Activated T-helper 2 cell treated with anti-CD3 and anti-CD28 coated beads, Interferon-gamma antibody, Interleukin-2, Interleukin-4, amounts not matched to agents 10 μg/mL and 5 μg/mL and 100 μg/mL, durations not matched to agents 14 hours and 24 hours and 36 hours (primary cell): ENCODE measurements around the gene FBH1. TPM values are rescaled to one million over a fixed set of nuclear protein-coding genes. Genes with fewer than 3 reads are reported as not detected.
A peak's percentile ranks its signal among the peaks of the same experiment; 100 is the strongest.

Experiments
- DNase-seq: peaks from one replicate; pipeline ENCODE4 v3.0.0; 2021; ENCODE audit warnings: low spot score
- H3K27ac Mint-ChIP-seq: one replicate; pipeline ENCODE4 v1.8.0; 2021; ENCODE audit warnings: mixed read lengths
- H3K27me3 Mint-ChIP-seq: one replicate; pipeline ENCODE4 v1.8.0; 2021; ENCODE audit warnings: low read depth, mixed read lengths
- H3K36me3 Mint-ChIP-seq: one replicate; pipeline ENCODE4 v1.8.0; 2021; ENCODE audit warnings: low read depth, mixed read lengths
- H3K4me1 Mint-ChIP-seq: one replicate; pipeline ENCODE4 v1.8.0; 2021; ENCODE audit warnings: low read depth, mixed read lengths
- H3K4me3 Mint-ChIP-seq: one replicate; pipeline ENCODE4 v1.8.0; 2021; ENCODE audit warnings: low read depth, mild to moderate bottlenecking, moderate library complexity, mixed read lengths
- H3K9me3 Mint-ChIP-seq: one replicate; pipeline ENCODE4 v1.8.0; 2021; ENCODE audit warnings: mixed read lengths
- intact Hi-C: fragments of 100-400 bp; cut with micrococcal nuclease; formaldehyde crosslinking; loops from one replicate; pipeline ENCODE4 v1.15.1; 2023
- total RNA-seq: library from RNA; stranded (reverse); gene quantifications from 2 replicates; pipeline ENCODE4 v1.2.3, GENCODE V29; 2022

Gene FBH1
- total RNA-seq, 1 donor from 2014 or later: 57.2 TPM

- H3K27me3 Mint-ChIP-seq: no peaks in the 10 kb centered on the region
- H3K27ac Mint-ChIP-seq: no peak overlapping the region
- intact Hi-C loops: no loop called here
- no peak overlapping the region for H3K4me3 Mint-ChIP-seq
- no peak for DNase-seq
- H3K9me3 Mint-ChIP-seq: no peaks in the 10 kb centered on the region
- H3K36me3 Mint-ChIP-seq: peaks cover 6% of the 10 kb centered on the region
- peaks cover 7% of the 10 kb centered on the region for H3K4me1 Mint-ChIP-seq
Observed at GRCh38 chr10:5948208-5948585, 58.2 kb downstream of the FBH1 start.

- H3K4me1 Mint-ChIP-seq: peaks cover 7% of the 10 kb centered on the region
- peak overlapping the region; percentile 34 for H3K27ac Mint-ChIP-seq
- no peaks in the 10 kb centered on the region for H3K27me3 Mint-ChIP-seq
- no peaks in the 10 kb centered on the region for H3K9me3 Mint-ChIP-seq
- H3K4me3 Mint-ChIP-seq: no peak overlapping the region
- DNase-seq: no peak
- peaks cover 9% of the 10 kb centered on the region for H3K36me3 Mint-ChIP-seq
- intact Hi-C loops: no loop called here
Observed at GRCh38 chr10:5949009-5949759, 59.1 kb downstream of the FBH1 start.

DNA sequence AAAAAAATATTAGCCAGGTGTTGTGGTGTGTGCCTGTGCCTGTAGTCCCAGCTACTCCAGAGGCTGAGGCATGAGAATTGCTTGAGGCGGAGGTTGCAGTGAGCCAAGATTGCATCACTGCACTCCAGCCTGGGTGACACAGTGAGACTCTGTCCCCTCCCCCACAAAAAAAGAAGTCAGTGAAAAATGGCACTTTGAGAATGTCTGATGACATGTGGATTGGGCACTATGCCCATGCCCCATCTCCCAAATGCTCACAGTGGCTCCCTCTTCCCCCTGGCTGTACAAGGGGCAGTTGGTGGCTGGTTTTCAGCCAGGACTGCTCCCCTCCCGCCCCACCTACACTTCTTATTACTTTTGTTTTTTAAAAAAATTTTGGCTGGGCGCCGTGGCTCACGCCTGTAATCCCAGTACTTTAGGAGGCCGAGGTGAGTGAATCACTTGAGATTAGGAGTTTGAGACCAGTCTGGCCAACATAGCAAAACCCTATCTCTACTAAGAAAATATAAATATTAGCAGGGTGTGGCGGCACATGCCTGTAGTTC is 61.2 kb downstream of the FBH1 start:
- no peak overlapping the region for H3K4me3 Mint-ChIP-seq
- H3K4me1 Mint-ChIP-seq: no peaks in the 10 kb centered on the region
- peaks cover 15% of the 10 kb centered on the region for H3K36me3 Mint-ChIP-seq

GRCh38 chr10:5951721-5952407 is 61.8 kb downstream of the FBH1 start:
- Mint-ChIP-seq H3K9me3 (no peaks in the 10 kb centered on the region), H3K27me3 (no peaks in the 10 kb centered on the region), H3K4me1 (no peaks in the 10 kb centered on the region), H3K36me3 (peaks cover 16% of the 10 kb centered on the region), H3K4me3 (no peak overlapping the region), H3K27ac (no peak overlapping the region)
- DNase-seq: no peak
- intact Hi-C loops: no loop called here

More for the DNA sequence above, 61.2 kb downstream of the FBH1 start:
- Mint-ChIP-seq H3K27ac (no peak overlapping the region), H3K27me3 (no peaks in the 10 kb centered on the region), H3K9me3 (no peaks in the 10 kb centered on the region)
- intact Hi-C loops: no loop called here
- DNase-seq: no peak

GRCh38 chr10:5952731-5953385 is 62.8 kb downstream of the FBH1 start:
- H3K9me3 Mint-ChIP-seq: no peaks in the 10 kb centered on the region
- DNase-seq: no peak
- H3K27me3 Mint-ChIP-seq: no peaks in the 10 kb centered on the region
- no peaks in the 10 kb centered on the region for H3K4me1 Mint-ChIP-seq
- peaks cover 16% of the 10 kb centered on the region for H3K36me3 Mint-ChIP-seq
- H3K27ac Mint-ChIP-seq: no peak overlapping the region
- no peak overlapping the region for H3K4me3 Mint-ChIP-seq
- intact Hi-C loops: no loop called here

DNA sequence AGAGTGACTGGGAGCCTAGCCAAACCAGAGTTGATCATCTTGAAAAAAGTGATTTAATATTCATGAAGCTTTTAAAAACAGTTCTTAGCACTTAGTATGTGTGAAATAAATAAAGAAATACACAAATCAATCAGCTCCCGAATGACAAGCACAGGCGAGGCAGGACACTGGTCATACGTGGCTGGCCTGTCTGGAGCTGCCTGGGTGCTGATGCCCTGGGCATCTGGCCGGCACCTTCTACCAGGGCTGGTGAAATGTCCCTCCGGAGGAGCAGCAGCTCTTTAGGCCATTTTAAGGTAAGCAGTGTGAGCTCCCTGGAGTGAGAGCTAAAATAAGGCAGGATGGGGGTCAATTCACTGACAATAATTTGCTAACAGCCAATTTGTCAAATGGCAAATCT is 63.6 kb downstream of the FBH1 start:
- Mint-ChIP-seq H3K27ac (no peak overlapping the region), H3K36me3 (peaks cover 21% of the 10 kb centered on the region), H3K9me3 (no peaks in the 10 kb centered on the region), H3K27me3 (no peaks in the 10 kb centered on the region), H3K4me1 (no peaks in the 10 kb centered on the region), H3K4me3 (no peak overlapping the region)
- no peak for DNase-seq
- intact Hi-C loops: no loop called here

DNA sequence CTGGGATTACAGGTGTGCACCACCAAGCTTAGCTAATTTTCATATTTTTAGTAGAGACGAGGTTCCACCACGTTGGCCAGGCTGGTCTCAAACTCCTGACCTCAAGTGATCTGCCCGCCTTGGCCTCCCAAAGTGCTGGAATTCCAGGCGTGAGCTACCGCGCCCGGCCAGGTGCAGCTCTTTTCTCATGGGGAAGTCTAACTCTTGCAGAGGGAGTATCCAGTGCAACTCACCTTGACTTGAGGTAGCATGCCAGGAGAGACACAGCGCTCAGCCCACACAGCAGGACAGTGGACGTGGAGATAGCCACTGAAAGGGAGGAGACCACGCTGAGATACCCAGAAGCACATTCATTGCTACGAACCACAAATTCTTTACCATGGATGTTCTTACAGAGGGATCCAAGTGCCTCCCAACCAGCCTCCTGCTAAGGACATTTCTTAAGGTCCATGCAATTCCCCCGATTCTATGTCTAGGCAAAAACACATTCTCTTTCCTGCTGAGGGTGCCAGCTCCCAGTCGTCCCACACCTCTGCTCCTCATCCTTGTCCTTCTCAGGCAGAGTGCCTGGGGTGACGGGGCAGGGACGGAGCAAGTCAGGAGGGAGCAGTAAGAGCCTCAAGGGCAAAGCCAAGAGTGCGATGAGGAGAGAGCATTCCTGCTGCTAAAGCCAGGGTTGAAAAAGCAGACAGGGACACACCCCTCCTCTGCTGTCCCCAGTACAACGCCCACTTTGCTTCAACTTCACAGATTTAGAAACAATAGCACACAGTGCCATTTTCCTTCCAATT is 66.3 kb downstream of the FBH1 start:
- no peak overlapping the region for H3K27ac Mint-ChIP-seq

DNA sequence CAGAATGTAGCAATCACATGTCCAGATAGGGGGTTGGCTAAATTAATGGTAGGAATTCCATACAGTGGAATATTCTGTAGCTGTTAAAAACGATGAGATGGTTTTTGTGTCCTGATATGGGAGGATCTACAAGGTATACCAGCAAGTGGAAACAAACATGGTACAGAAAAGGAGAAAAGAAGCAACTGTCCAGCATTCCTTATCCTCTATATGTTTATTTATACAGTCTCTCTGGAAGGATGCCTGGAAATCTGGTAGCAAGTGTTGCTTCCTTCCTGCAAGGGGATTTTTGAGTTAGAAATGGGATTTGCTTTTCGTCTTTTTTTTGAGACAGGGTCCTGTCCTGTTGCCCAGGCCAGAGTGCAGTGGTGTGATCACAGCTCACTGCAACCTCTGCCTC is 68.0 kb downstream of the FBH1 start:
- H3K27ac Mint-ChIP-seq: no peak overlapping the region
- H3K4me1 Mint-ChIP-seq: peaks cover 2% of the 10 kb centered on the region
- intact Hi-C loops: no loop called here
- DNase-seq: no peak
- no peaks in the 10 kb centered on the region for H3K27me3 Mint-ChIP-seq
- no peaks in the 10 kb centered on the region for H3K9me3 Mint-ChIP-seq
- peaks cover 47% of the 10 kb centered on the region for H3K36me3 Mint-ChIP-seq
- no peak overlapping the region for H3K4me3 Mint-ChIP-seq

More for the DNA sequence above, 66.3 kb downstream of the FBH1 start:
- no peaks in the 10 kb centered on the region for H3K27me3 Mint-ChIP-seq
- no peaks in the 10 kb centered on the region for H3K4me1 Mint-ChIP-seq
- DNase-seq: no peak
- H3K36me3 Mint-ChIP-seq: peaks cover 41% of the 10 kb centered on the region
- intact Hi-C loops: no loop called here
- no peak overlapping the region for H3K4me3 Mint-ChIP-seq
- no peaks in the 10 kb centered on the region for H3K9me3 Mint-ChIP-seq

GRCh38 chr10:5958675-5959074 is 68.6 kb downstream of the FBH1 start:
- Mint-ChIP-seq H3K36me3 (peaks cover 45% of the 10 kb centered on the region), H3K27me3 (no peaks in the 10 kb centered on the region), H3K4me3 (no peak overlapping the region), H3K4me1 (peaks cover 2% of the 10 kb centered on the region), H3K27ac (no peak overlapping the region), H3K9me3 (no peaks in the 10 kb centered on the region)
- no peak for DNase-seq
- intact Hi-C loops: no loop called here

DNA sequence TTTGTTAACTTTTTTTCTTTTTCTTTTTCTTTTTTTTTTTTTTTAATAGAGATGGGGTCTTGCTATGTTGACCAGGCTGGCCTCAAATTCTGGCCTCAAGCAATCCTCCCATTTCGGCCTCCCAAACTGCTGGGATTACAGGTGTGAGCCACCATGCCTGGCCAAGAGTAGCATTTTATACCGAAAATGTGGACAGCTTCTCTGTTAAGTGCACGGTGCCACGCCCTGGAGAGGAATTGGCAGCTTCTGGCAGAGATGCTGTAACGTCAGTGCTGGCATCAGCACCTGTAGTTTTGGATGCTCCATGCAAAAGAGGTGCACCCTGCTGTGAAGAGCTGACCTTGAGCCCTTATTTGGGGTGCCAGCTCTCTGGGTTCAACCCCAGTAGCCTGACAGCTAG is 69.1 kb downstream of the FBH1 start:
- no peak overlapping the region for H3K4me3 Mint-ChIP-seq
- intact Hi-C loops: no loop called here
- peaks cover 2% of the 10 kb centered on the region for H3K4me1 Mint-ChIP-seq
- peaks cover 46% of the 10 kb centered on the region for H3K36me3 Mint-ChIP-seq
- H3K27ac Mint-ChIP-seq: no peak overlapping the region
- DNase-seq: no peak
- no peaks in the 10 kb centered on the region for H3K9me3 Mint-ChIP-seq
- H3K27me3 Mint-ChIP-seq: no peaks in the 10 kb centered on the region

GRCh38 chr10:5959581-5960069 is 69.6 kb downstream of the FBH1 start:
- Mint-ChIP-seq H3K27ac (no peak overlapping the region), H3K36me3 (peaks cover 46% of the 10 kb centered on the region), H3K27me3 (no peaks in the 10 kb centered on the region), H3K4me1 (peaks cover 2% of the 10 kb centered on the region), H3K9me3 (no peaks in the 10 kb centered on the region), H3K4me3 (no peak overlapping the region)
- intact Hi-C loops: no loop called here
- no peak for DNase-seq
